GM21723 (cell line): ENCODE data around the gene MCAM.

Source experiments
- ATAC-seq: cut with Tn5 transposase; IDR thresholded peaks from one replicate; pipeline ENCODE4 v1.9.1; 2021; ENCODE audit warnings: mild to moderate bottlenecking, moderate library complexity; ENCODE audit not compliant: unreplicated experiment

MCAM gene

DNA sequence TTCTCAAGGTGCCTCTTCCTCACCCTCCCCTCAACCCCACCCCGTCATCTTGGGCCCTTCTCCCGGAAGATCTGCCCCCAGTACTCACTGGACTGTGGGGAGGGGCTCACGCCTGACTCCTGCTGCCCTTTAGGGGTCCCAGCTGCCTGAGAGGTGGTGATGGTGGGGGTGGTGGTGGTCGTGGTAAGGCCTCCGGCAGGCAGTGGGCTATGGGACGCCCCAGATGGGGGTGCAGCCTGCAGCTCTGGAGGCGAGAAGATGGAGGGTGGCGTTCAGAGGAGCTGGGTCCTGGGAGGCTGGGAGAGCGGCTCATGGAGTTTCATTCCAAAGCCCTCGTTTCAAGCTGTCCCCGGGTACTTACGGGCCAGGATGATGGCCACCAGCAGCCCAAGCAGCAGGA, 28.8 kb upstream of the MCAM start:
- ATAC-seq, result no peak

DNA sequence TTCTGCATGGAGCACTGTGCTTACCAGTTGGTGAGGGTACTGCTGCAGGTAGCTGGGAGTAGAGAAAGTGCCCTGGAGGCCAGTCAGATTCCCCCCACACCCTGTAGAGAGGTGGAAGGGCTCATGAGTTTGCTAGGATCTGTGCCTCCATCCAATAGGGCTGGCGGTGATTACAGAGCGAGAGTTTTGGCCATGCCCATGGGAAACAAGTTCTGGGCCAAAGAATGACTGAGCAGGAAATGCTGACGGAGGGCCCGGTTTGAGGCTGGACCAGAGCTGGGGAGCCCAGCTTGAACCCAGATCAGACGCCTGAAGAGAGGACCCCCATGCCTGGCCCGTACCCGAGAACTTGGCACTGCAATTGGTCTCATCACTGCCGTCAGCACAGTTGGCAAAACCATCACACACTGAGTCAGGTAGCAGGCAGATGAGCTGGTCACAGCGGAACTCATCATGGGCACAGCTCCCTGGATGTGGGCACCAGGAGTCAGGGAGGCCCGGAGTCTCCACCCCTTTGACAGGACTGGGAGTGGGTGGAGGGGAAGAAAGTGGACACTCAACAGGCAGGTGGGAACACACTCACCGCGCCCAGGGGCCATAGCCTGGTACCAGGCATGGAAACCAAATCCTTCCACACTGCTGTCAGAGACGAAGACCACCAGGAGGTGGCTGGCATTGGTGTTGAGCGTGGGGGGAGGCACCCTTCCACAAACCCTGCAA, 27.5 kb upstream of the MCAM start:
- no peak for ATAC-seq

DNA sequence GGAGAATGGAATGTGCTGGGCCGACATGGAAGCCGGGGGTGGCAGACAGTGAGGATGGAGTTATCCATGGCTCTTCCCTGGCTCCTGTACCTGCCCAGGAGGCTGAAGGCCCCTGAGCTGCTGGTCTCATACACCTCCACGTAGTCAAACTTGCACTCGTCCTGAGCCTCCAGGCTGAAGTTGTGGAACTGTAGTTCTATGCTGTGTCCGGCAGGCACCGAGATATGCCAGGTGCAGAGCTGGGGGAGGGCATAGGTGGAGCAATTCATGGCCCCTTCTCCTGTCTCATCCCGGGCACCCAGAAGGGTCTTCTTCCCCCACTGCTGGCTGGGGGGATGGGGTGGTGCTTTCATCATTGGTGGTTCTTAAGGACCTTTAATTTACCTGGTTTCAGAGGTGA, 26.8 kb upstream of the MCAM start:
- ATAC-seq, result no peak

GRCh38 chr11:119342362-119343130, 25.6 kb upstream of the MCAM start:
- ATAC-seq, result no peak

GRCh38 chr11:119342023-119342300, 25.0 kb upstream of the MCAM start:
- ATAC-seq, result no peak

DNA sequence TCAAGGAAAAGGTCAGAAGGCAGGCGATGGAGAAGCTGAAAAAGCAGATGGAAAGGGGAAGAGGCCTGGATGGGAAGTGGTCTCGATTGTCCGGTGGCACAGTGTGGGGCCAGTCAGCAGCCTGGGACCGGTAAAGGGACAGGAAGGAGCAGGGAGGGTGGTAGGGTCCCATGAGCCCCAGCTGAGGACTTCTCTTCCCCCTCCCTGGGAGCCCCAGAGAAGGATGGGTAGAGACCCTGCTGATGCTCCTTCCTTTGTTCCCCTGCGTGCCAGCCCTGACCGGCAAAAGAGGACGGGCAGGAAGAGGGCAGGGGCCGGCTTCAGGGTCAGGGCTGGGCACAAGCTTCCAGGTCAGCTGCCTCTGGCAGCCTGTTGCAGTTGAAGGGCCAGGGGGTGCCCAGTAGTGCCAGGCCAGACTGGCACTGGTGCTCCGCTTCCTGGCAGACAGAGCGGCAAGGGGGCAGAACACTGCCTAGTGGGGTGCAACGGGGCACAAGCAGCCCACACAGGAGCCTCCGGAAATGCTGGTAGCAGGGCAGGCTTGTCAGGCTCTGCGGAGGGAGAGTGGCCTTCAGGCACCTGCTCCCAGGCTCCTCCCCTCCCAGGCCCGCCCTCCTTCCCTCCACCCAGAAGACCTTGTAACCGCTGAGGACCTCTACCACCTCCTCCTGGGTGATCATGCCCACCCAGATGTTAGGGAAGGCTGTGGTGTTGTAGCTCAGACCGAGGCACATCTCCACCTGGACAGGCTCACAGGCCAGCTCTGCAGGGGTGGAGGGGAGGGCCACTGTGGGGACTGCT, 24.5 kb upstream of the MCAM start:
- no peak for ATAC-seq

DNA sequence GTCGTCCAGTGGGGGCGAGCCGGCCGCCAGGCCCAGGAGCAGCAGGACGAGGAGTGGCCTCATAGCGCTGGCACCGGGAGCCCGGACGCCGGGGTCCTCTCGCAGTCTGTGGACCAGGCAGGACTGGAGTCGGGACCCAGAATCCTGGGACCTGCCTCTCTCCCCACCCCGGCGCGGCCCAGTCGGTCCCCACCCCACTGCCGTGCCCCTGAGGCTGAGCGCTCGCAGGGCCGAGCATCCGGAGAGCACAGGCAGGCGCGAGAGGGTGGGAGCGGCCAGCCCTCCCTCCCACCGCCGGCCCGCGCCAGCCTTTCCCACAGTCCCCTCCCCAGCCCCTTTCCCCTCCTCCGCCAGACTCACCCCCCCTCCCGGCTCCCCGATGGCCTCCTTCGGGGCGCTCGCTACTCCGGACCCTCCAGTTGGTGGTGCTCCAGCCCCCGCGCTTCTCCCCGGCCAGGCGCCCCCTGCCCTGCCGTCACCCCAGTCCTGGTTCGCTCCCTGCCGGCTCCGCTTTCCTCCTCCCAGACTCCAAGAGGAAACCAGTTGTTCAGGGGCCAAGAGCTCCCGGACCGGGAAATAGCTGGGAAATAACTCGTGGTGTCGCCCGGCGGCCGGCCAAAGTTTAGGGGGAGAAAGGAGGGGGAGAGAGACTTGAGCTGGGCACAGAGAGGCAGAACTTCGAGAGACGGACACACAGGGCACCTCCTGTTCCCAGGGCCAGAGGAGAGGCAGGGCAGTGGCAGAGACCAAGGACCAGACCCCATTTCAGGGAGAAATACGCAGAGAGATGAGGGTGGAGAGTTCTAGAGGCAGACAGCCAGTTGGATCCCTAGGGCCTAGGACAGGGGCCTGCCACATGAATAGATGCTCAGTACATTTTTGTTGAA, 23.6 kb upstream of the MCAM start, which contains the start of gene C1QTNF5:
C1QTNF5 (minus strand) TSS at position 549 of the 887 bp plus-strand sequence; CDS start at position 63, 486 bp downstream.
- no peak for ATAC-seq

GRCh38 chr11:119339589-119340334, 22.8 kb upstream of the MCAM start:
- no peak for ATAC-seq

DNA sequence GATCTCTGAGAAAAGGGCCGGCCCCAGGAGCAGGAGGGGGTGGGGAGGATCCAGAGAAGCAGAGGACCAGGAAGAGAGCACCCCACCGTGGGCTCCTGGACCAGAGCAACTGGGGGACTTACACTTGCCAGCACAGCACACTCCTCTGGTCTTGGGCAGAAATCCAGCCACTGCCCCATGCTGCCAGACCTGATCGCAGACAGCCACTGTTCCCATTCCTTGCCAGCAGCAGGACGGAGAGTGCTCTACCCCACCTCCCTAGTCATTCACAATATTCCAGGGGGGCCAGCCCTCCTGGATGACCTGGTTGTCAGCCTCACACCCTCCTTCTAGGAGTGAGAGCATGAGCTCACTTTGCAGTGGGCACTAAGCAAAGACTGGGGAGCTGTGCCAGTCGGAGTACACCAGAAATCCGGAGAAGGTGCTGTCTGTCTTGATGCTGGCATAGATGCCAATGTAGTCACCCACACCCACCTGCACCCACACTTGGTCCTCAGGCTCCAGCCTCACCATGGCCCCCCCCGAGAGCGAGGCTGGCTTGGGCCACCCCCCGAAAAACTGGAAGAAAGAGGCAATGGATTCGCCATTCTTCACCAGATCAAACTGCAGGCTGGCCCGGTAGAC, 22.1 kb upstream of the MCAM start:
- ATAC-seq, result no peak

DNA sequence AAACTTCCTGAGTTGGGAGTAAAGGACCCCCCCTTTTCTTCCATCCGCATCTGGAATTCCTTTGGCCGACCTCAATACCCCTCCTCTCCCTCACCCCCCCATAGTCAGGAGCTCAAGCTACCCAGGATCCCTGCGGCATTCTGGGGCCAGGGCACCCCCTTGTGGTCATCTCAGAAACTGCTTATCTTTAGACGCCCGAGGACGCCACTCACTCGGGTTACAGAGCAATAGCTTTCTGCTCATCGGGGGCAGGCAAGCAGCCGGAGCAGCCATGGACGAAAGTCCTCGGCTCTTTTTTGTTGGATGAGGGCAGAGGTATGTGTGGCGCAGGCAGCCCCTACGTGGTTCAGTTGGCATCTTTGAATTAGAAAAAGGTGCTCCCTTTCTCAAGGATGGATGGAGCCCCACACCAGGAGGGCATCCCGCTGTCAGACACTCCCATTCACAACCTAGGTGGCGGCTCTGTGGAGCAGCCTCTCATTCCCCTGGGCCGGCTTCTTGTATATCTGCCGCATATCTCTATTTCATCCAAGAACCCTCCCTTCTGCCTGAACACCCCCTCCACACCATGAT, 21.5 kb upstream of the MCAM start:
- peak; percentile 42 for ATAC-seq

- no peak for ATAC-seq
Observed at GRCh38 chr11:119337581-119338317, 20.8 kb upstream of the MCAM start.

DNA sequence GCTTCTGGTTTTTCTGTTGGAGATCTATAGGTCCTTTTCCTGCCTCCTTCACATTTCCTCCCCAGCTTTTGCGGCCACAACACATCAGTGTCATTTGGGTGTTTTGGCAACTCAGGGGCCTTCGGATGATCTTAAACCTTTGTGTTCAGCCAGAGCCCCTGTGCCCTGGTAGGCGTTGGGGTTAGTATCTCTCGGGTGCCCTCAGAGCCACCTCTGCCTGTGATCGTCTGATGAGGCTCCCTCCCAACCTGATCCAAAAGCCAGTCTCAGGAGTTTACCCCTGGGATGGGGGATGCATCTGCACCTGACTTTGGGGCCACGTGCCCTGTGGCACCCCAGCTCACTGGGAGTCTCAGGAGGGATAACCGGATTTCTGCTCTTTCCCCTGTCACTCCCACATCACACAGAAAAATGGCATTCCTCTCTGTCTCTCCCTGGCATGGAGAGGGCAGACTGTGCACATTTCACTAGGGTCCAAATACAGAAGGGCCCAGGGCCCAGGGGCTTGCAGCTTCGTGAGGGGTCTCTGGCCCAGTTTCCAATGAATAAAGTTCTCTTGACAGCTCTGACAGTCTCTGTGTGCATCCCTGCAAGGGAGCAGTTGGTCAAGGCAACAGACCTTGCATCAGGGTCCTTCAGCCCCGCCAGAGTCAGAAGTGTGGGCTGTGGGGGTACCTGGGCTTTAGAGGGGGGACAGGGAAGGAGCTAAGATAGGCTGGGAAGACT, 20.0 kb upstream of the MCAM start:
- no peak for ATAC-seq

- ATAC-seq, result no peak
Observed at GRCh38 chr11:119335655-119336543, 19.0 kb upstream of the MCAM start.

DNA sequence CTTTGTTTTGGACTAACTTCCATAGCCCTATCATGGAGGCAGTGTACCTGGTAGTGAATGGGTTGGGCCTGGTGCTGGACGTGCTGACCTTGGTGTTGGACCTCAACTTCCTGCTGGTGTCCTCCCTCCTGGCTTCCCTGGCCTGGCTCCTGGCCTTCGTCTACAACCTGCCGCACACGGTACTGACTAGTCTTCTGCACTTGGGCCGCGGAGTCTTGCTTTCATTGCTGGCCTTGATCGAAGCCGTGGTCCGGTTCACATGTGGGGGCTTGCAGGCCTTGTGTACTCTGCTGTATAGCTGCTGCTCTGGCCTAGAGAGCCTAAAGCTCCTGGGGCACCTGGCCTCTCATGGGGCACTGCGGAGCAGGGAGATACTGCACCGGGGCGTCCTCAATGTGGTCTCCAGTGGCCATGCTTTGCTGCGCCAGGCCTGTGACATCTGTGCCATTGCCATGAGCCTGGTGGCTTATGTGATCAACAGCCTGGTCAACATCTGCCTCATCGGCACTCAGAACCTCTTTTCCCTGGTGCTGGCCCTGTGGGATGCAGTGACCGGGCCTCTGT, 18.2 kb upstream of the MCAM start:
- no peak for ATAC-seq

DNA sequence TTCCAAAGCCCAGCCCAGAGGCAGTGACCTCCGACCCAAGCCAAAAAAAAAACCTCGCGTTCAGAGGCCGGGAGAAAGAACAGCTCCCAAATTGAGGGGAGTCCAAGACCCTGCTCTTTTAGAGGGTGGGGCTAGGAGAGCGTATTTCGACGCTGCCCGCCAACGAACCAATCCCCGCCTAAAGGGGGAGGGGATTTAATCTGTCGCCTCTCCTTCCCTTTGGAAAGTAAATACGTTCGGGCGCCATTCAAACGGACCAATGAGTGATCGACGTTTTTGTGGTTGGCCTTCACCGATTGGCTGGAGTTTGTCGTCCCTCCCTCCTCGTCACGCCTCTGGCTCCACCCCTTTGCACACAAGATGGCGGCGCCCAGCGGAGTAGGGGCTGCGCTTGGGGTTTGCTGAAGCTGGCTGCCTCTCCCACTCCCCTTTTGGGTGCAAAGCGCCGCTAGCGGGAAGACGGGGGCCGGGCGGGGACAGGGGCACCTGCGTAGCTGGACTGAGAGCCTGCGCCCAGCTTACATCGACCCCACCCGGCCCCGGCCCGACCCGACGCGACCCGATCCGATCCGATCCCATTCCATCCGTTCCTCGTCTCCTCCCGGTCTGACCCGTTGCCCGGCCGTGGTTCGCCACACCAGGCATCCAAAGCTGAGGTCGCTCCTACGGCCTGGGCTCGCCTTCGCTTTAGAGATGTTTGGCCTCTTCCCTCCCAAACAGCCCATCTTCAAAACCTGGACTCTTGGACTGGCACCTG, 17.4 kb upstream of the MCAM start, which contains the start of gene RNF26:
RNF26 (plus strand) TSS at position 354 of the 757 bp plus-strand sequence. CDS start 596 bp downstream, outside the sequence.
- peak; percentile 87 for ATAC-seq
